Esophagus muscularis mucosa (tissue), 4 donors: Measurements from ENCODE around the gene SOCS7. TPM values are rescaled to one million over a fixed set of nuclear protein-coding genes. Genes with fewer than 3 reads are reported as not detected.

Experiments used
- DNase-seq: peaks from one replicate; pipeline ENCODE4 v3.0.0-alpha.2; 2017; ENCODE audit errors: extremely low spot score
- H3K27ac ChIP-seq, 4 donors: fragments of 200-600 bp; sonication (generic); replicated peaks in 1 of 4; 1 replicate in 3 of 4; 2 replicates in 1 of 4; pipeline ENCODE4 v1.5.1; 2016 to 2019; ENCODE audit warnings: mild to moderate bottlenecking in 1 of 4
- H3K27me3 ChIP-seq, 4 donors: fragments of 200-600 bp; sonication (generic); one replicate each; pipeline versions ENCODE4 v1.5.1 to v1.6.0; 2016 to 2019
- H3K36me3 ChIP-seq, 4 donors: fragments of 200-600 bp; sonication (generic); one replicate each; pipeline ENCODE4 v1.5.1; 2016 to 2019
- H3K4me1 ChIP-seq, 4 donors: fragments of 200-600 bp; sonication (generic); one replicate each; pipeline ENCODE4 v1.5.1; 2016 to 2019
- H3K4me3 ChIP-seq, 4 donors: fragments of 200-600 bp; sonication (generic); 1 replicate in 2 of 4; 2 replicates in 2 of 4; pipeline ENCODE4 v1.5.1; 2016 to 2019; ENCODE audit warnings: mild to moderate bottlenecking in 4 of 4, moderate library complexity in 1 of 4
- H3K9me3 ChIP-seq, 4 donors: fragments of 200-600 bp; sonication (generic); 1 replicate in 3 of 4; 2 replicates in 1 of 4; pipeline ENCODE4 v1.5.1; 2016 to 2019
- CTCF ChIP-seq, 3 experiments: fragments of 200-600 bp in 2 of 3; fragments of 450-650 bp in 1 of 3; sonication (generic) in 2 of 3; IDR thresholded peaks; one replicate each; pipeline ENCODE4 v1.5.1; 2017 to 2019; ENCODE audit warnings: antibody characterized with exemption in 3 of 3, mild to moderate bottlenecking in 2 of 3, moderate library complexity in 1 of 3
- EP300 ChIP-seq: sonication (generic); formaldehyde crosslinking; IDR thresholded peaks from one replicate; pipeline ENCODE4 v1.6.1; 2017; ENCODE audit warnings: antibody characterized with exemption
- POLR2A ChIP-seq: fragments of 450-650 bp; IDR thresholded peaks from one replicate; pipeline ENCODE4 v1.6.1; 2017; ENCODE audit warnings: antibody characterized with exemption, moderate library complexity, mild to moderate bottlenecking, low read depth
- POLR2AphosphoS5 ChIP-seq, 2 donors: sonication (generic); formaldehyde crosslinking; IDR thresholded peaks; one replicate each; pipeline ENCODE4 v1.6.1; 2017; ENCODE audit warnings: antibody characterized with exemption in 2 of 2
- WGBS: methylation state at CpG from one replicate; pipeline ENCODE4 v1.1.5; 2018; 5-methylcytosine and 5-hydroxymethylcytosine counted together
- intact Hi-C: fragments of 100-400 bp; cut with DNase I; formaldehyde crosslinking; loops from one replicate; pipeline ENCODE4 v1.15.1; 2023
- total RNA-seq, 4 donors: library from RNA; depleted of rRNA; stranded (reverse); fragments of >200 nt; gene quantifications; one replicate each; pipeline versions ENCODE4 v1.1.0 to v1.2.1, GENCODE V29; 2016

The SOCS7 gene
- total RNA-seq, 4 donors from 2014 or later: 11.2 to 18.9 (median 13.5) TPM

- Histone ChIP-seq H3K4me3 (peak overlapping the region; percentile 78 to 98 (median 84)), H3K27me3 (no peaks in the 10 kb centered on the region), H3K9me3 (no peaks in the 10 kb centered on the region), H3K27ac (peak overlapping the region; percentile 91 to 95 (median 93)), H3K36me3 (no peaks in the 10 kb centered on the region), H3K4me1 (peaks cover 80 to 98% (median 85%) of the 10 kb centered on the region in 4 donors)
- TF ChIP-seq CTCF (IDR thresholded peaks at IDR 0.05) (no peak), POLR2AphosphoS5 (IDR thresholded peaks at IDR 0.05) (no peak), EP300 (no peak), POLR2A (no peak)
- intact Hi-C loops: loop anchor here (5.0 kb wide), 2 partner anchors 38 to 53 kb away; no protein-coding TSS in a partner anchor
- no peak for DNase-seq
- WGBS: 49% methylated on average over 9 of the region's 9 CpGs
These were observed 77.9 kb downstream of the SOCS7 start for GRCh38 chr17:38429476-38430100.

- Histone ChIP-seq H3K9me3 (no peaks in the 10 kb centered on the region), H3K27me3 (no peaks in the 10 kb centered on the region), H3K4me1 (peaks cover 77 to 98% (median 85%) of the 10 kb centered on the region in 4 donors), H3K4me3 (peak overlapping the region in 2 of 4 donors; percentile 82 to 85), H3K36me3 (no peaks in the 10 kb centered on the region), H3K27ac (peak overlapping the region; percentile 91 to 95 (median 93))
- 14% methylated on average over 3 of the region's 3 CpGs for WGBS
- TF ChIP-seq CTCF (IDR thresholded peaks at IDR 0.05) (no peak), POLR2AphosphoS5 (IDR thresholded peaks at IDR 0.05) (peak in 1 of 2 donors; percentile 71)
- intact Hi-C loops: no loop called here
- no peak for DNase-seq
These were observed 78.7 kb downstream of the SOCS7 start for GRCh38 chr17:38430316-38430715.

GRCh38 chr17:38430822-38431221 lies 79.2 kb downstream of the SOCS7 start:
- Histone ChIP-seq H3K27ac (peak overlapping the region; percentile 91 to 95 (median 93)), H3K4me3 (peak overlapping the region in 1 of 4 donors; percentile 85), H3K27me3 (no peaks in the 10 kb centered on the region), H3K36me3 (no peaks in the 10 kb centered on the region), H3K4me1 (peaks cover 75 to 98% (median 82%) of the 10 kb centered on the region in 4 donors), H3K9me3 (no peaks in the 10 kb centered on the region)
- TF ChIP-seq EP300 (no peak), POLR2AphosphoS5 (IDR thresholded peaks at IDR 0.05) (no peak), POLR2A (no peak), CTCF (IDR thresholded peaks at IDR 0.05) (no peak)
- no peak for DNase-seq
- intact Hi-C loops: no loop called here
- WGBS: 83% methylated on average over 2 of the region's 2 CpGs

- H3K4me1 ChIP-seq: peaks cover 68 to 98% (median 78%) of the 10 kb centered on the region in 4 donors
- no peak overlapping the region for H3K4me3 ChIP-seq
- H3K27me3 ChIP-seq: no peaks in the 10 kb centered on the region
- DNase-seq: no peak
- 87% methylated on average over 5 of the region's 10 CpGs for WGBS
- H3K9me3 ChIP-seq: no peaks in the 10 kb centered on the region
- H3K27ac ChIP-seq: peak overlapping the region; percentile 91 to 95 (median 93)
- H3K36me3 ChIP-seq: no peaks in the 10 kb centered on the region
- TF ChIP-seq POLR2A: no peak
- no peak for TF ChIP-seq CTCF (IDR thresholded peaks at IDR 0.05)
- no peak for TF ChIP-seq EP300
- no peak for TF ChIP-seq POLR2AphosphoS5 (IDR thresholded peaks at IDR 0.05)
- intact Hi-C loops: no loop called here
These were observed 79.9 kb downstream of the SOCS7 start for GRCh38 chr17:38431346-38432145.
